Right cardiac atrium (tissue), 5 donors: ENCODE measurements around the gene MAP4. TPM values are rescaled to one million over a fixed set of nuclear protein-coding genes. Genes with fewer than 3 reads are reported as not detected.
A peak's percentile ranks its signal among the peaks of the same experiment; 100 is the strongest.

ENCODE experiments used
- ATAC-seq, 2 donors: fragments of 200-7000 bp; cut with Tn5 transposase; one replicate each; pipeline versions ENCODE4 v1.8.0 to v1.9.1; 2020; ENCODE audit warnings: moderate library complexity in 2 of 2, mild to moderate bottlenecking in 1 of 2
- DNase-seq, 3 donors: peaks; one replicate each; pipeline ENCODE4 v3.0.0-alpha.2; 2020
- H3K27ac ChIP-seq: one replicate; pipeline ENCODE4 v1.5.1; 2013; ENCODE audit warnings: mild to moderate bottlenecking, low read length, control low read depth, moderate library complexity
- H3K27me3 ChIP-seq: one replicate; pipeline ENCODE4 v1.6.1; 2013; ENCODE audit not compliant: control insufficient read depth, insufficient read depth
- H3K4me1 ChIP-seq: one replicate; pipeline ENCODE4 v1.6.1; 2013; ENCODE audit warnings: low read length; ENCODE audit not compliant: control insufficient read depth, insufficient read depth
- H3K4me3 ChIP-seq: one replicate; pipeline ENCODE4 v1.5.1; 2013; ENCODE audit warnings: low read length, control low read depth
- H3K9me3 ChIP-seq: one replicate; pipeline ENCODE4 v1.6.1; 2013; ENCODE audit warnings: low read length; ENCODE audit not compliant: control insufficient read depth
- WGBS: extraction: QIAGEN DNeasy Blood & Tissue Kit; methylation state at CpG from one replicate; pipeline ENCODE4 v1.1.7; 2013; 5-methylcytosine and 5-hydroxymethylcytosine counted together
- intact Hi-C, 4 donors: fragments of 100-400 bp; cut with DNase I; formaldehyde crosslinking; loops; one replicate each; pipeline versions ENCODE4 v1.11.0 to v1.14.0; 2022 to 2023
- polyA plus RNA-seq: library from polyadenylated mRNA; stranded (reverse); fragments of 200-250 nt; gene quantifications from one replicate; pipeline ENCODE4 v1.2.3, GENCODE V29; 2013
- total RNA-seq, 4 donors: library from RNA; stranded (reverse); fragmentation: NEBNext Ultra II Directional; extraction: Animal tissue kit (Norgen Biotek cat#: 25700); gene quantifications; one replicate each; pipeline ENCODE4 v1.2.1, GENCODE V29; 2021
- donor health status: healthy with polysubstance abuse.
- donor health status: DM: no; HTN: yes; CAD: no.
- donor health status: DM: no; HTN: no; CAD: no.
- donor health status: DM: no; HTN: yes; CAD: no; lungs with severe emphysema.
- donor health status: DM: yes; HTN: yes; CAD: no.

The MAP4 gene
- total and polyA plus RNA-seq, 5 donors, result 267 to 557 (median 448) TPM

- no peak for ATAC-seq
- Histone ChIP-seq H3K9me3 (no peaks in the 10 kb centered on the region), H3K27me3 (no peaks in the 10 kb centered on the region), H3K4me1 (peaks cover 2% of the 10 kb centered on the region), H3K27ac (no peak overlapping the region), H3K4me3 (no peak overlapping the region)
- 88% methylated on average over 2 of the region's 2 CpGs for WGBS
- DNase-seq, result no peak
- intact Hi-C loops, result loop anchor here in 2 of 4 donors (10.0 kb wide), 2 partner anchors 158 to 162 kb away; no protein-coding TSS in a partner anchor
Measured at GRCh38 chr3:47996440-47996839, 19.8 kb downstream of the MAP4 start.

GRCh38 chr3:47994180-47994579, 22.0 kb downstream of the MAP4 start:
- Histone ChIP-seq H3K4me3 (no peak overlapping the region), H3K4me1 (peaks cover 2% of the 10 kb centered on the region), H3K27ac (no peak overlapping the region), H3K27me3 (no peaks in the 10 kb centered on the region), H3K9me3 (no peaks in the 10 kb centered on the region)
- intact Hi-C loops, result loop anchor here in 3 of 4 donors (5.0 to 10.0 kb wide), 3 partner anchors 157 to 161 kb away; no protein-coding TSS in a partner anchor
- 83% methylated on average over 3 of the region's 3 CpGs for WGBS
- no peak for ATAC-seq
- no peak for DNase-seq

GRCh38 chr3:47991341-47991740, 24.9 kb downstream of the MAP4 start:
- WGBS, result 94% methylated on average over 11 of the region's 11 CpGs
- H3K27ac ChIP-seq, result no peak overlapping the region

GRCh38 chr3:47989981-47990440, 26.2 kb downstream of the MAP4 start:
- intact Hi-C loops, result loop anchor here (5.0 to 10.0 kb wide), 4 partner anchors 135 to 165 kb away; no protein-coding TSS in a partner anchor
- 45% methylated on average over 2 of the region's 2 CpGs for WGBS

More at GRCh38 chr3:47991341-47991740, 24.9 kb downstream of the MAP4 start:
- intact Hi-C loops, result loop anchor here in 3 of 4 donors (5.0 to 10.0 kb wide), 3 partner anchors 154 to 163 kb away; no protein-coding TSS in a partner anchor
- H3K9me3 ChIP-seq, result no peaks in the 10 kb centered on the region
- H3K4me1 ChIP-seq, result no peaks in the 10 kb centered on the region
- ATAC-seq, result no peak
- H3K4me3 ChIP-seq, result no peak overlapping the region
- no peak for DNase-seq
- no peaks in the 10 kb centered on the region for H3K27me3 ChIP-seq

GRCh38 chr3:47985381-47985780, 30.8 kb downstream of the MAP4 start:
- Histone ChIP-seq H3K27me3 (no peaks in the 10 kb centered on the region), H3K9me3 (no peaks in the 10 kb centered on the region), H3K4me3 (no peak overlapping the region), H3K27ac (no peak overlapping the region), H3K4me1 (peaks cover 4% of the 10 kb centered on the region)
- intact Hi-C loops, result loop anchor here in 3 of 4 donors (10.0 kb wide), 3 partner anchors 131 to 169 kb away; no protein-coding TSS in a partner anchor
- 18% methylated on average over 1 of the region's 1 CpG for whole genome bisulfite sequencing
- ATAC-seq (peak in 1 of 2 donors; percentile 49), DNase-seq (no peak)

More at GRCh38 chr3:47989981-47990440, 26.2 kb downstream of the MAP4 start:
- Histone ChIP-seq H3K27me3 (no peaks in the 10 kb centered on the region), H3K27ac (no peak overlapping the region), H3K4me1 (peaks cover 1% of the 10 kb centered on the region), H3K9me3 (no peaks in the 10 kb centered on the region), H3K4me3 (no peak overlapping the region)
- ATAC-seq (peak; percentile 91 to 95), DNase-seq (peak; percentile 73 to 83 (median 76))

- H3K9me3 ChIP-seq, result no peaks in the 10 kb centered on the region
- H3K27ac ChIP-seq, result no peak overlapping the region
- peaks cover 4% of the 10 kb centered on the region for H3K4me1 ChIP-seq
- DNase-seq, result no peak
- intact Hi-C loops, result loop anchor here in 3 of 4 donors (10.0 kb wide), 3 partner anchors 129 to 171 kb away; no protein-coding TSS in a partner anchor
- no peak overlapping the region for H3K4me3 ChIP-seq
- WGBS, result 91% methylated on average over 3 of the region's 3 CpGs
- no peak for ATAC-seq
- H3K27me3 ChIP-seq, result no peaks in the 10 kb centered on the region
Measured at GRCh38 chr3:47984075-47984728, 32.0 kb downstream of the MAP4 start.

- no peaks in the 10 kb centered on the region for H3K9me3 ChIP-seq
- no peak overlapping the region for H3K4me3 ChIP-seq
- peaks cover 4% of the 10 kb centered on the region for H3K4me1 ChIP-seq
- 80% methylated on average over 2 of the region's 2 CpGs for WGBS
- no peak for DNase-seq
- H3K27ac ChIP-seq, result no peak overlapping the region
- intact Hi-C loops, result loop anchor here in 3 of 4 donors (10.0 kb wide), 3 partner anchors 126 to 174 kb away; no protein-coding TSS in a partner anchor
- H3K27me3 ChIP-seq, result no peaks in the 10 kb centered on the region
- no peak for ATAC-seq
Measured at GRCh38 chr3:47980795-47981194, 35.4 kb downstream of the MAP4 start.

- intact Hi-C loops, result no loop called here
- 99% methylated on average over 1 of the region's 1 CpG for WGBS
- H3K27ac ChIP-seq, result no peak overlapping the region
- no peak for DNase-seq
- H3K9me3 ChIP-seq, result no peaks in the 10 kb centered on the region
- peaks cover 3% of the 10 kb centered on the region for H3K4me1 ChIP-seq
- no peak for ATAC-seq
- no peaks in the 10 kb centered on the region for H3K27me3 ChIP-seq
- no peak overlapping the region for H3K4me3 ChIP-seq
Measured at GRCh38 chr3:47979070-47979469, 37.1 kb downstream of the MAP4 start.

- ATAC-seq, result no peak
- no peaks in the 10 kb centered on the region for H3K27me3 ChIP-seq
- no peak for DNase-seq
- no peak overlapping the region for H3K27ac ChIP-seq
- no peaks in the 10 kb centered on the region for H3K9me3 ChIP-seq
- peaks cover 3% of the 10 kb centered on the region for H3K4me1 ChIP-seq
- intact Hi-C loops, result no loop called here
- no peak overlapping the region for H3K4me3 ChIP-seq
- WGBS, result 98% methylated on average over 8 of the region's 8 CpGs
Measured at GRCh38 chr3:47978386-47978785, 37.8 kb downstream of the MAP4 start.

GRCh38 chr3:47976135-47976732, 40.0 kb downstream of the MAP4 start:
- no peak for ATAC-seq
- intact Hi-C loops, result no loop called here

GRCh38 chr3:47974974-47975470, 41.2 kb downstream of the MAP4 start:
- Histone ChIP-seq H3K27ac (no peak overlapping the region), H3K4me1 (no peaks in the 10 kb centered on the region), H3K27me3 (no peaks in the 10 kb centered on the region), H3K9me3 (no peaks in the 10 kb centered on the region), H3K4me3 (no peak overlapping the region)
- DNase-seq (no peak), ATAC-seq (no peak)
- intact Hi-C loops, result no loop called here
- 71% methylated on average over 4 of the region's 4 CpGs for WGBS

More at GRCh38 chr3:47976135-47976732, 40.0 kb downstream of the MAP4 start:
- no peak for DNase-seq
- Histone ChIP-seq H3K9me3 (no peaks in the 10 kb centered on the region), H3K4me3 (no peak overlapping the region), H3K27ac (no peak overlapping the region), H3K27me3 (no peaks in the 10 kb centered on the region), H3K4me1 (no peaks in the 10 kb centered on the region)
- 83% methylated on average over 3 of the region's 3 CpGs for WGBS
